ENCODE results near the gene DCXR.
A peak's percentile ranks its signal among the peaks of the same experiment; 100 is the strongest.

DCXR gene

DNA sequence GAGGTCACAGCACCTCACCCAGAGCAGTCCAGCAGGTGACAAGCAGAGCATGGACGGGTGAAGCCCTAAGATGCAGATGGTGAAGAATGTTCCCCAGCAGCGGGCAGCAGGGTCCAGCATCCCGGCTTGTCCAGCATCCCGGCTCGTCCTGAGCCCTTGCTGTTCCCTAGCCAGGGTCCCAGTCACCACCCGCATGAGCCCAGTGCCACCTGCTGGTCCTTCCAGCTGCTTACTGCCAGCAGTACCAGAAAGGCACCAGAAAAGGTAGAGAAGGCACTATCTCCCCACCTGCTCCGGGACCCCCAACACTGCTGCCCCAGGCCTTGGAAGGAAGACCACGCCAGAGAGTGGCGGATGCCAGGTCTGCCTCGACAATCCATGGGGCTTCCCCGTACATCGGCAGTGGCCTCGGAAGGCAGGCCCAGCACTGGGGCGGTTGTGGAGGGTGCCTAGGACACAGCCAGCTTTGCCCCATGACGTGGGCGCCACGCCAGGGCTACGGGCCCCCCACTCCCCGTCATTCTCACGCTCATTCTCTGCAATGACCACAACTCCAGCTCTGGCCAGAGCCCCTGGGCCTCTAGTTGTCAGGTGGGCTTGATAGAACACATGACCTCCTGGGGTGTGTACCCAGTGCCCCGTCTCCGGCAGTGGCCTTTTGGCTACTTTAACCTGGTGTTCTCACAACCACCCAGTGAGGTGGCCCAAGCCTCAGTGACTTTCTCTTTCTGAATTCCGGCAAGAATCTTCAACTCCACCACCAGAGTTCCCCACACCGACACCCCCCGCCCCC lies 16.2 kb downstream of the DCXR start:
- peak; percentile 75 for DNase-seq

DNA sequence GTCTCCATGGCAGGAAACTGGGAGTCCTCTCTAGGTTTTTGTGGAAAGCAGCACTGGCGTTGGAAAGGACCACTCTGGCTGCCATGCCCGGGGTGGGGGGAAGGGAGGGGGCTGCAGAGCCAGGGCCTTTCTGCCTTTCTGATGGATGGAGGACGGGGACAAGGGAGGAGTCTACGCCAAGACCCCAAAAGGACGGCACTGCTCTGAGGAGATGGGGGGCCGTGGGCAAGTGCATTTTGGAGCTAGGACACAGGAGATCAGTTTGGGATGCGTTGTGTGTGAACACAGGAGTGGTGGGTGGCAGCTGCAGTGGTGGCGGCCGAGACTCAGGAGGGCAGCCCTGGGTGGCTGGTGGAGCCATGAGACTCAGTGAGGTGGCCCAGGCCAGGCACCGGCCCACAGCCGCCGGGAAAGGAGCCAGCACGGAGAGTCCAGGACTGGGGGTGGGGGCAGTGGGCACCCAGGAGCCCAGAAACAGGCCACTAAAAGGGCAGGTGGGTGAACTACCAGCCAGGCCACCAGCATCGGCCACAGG lies 16.9 kb downstream of the DCXR start:
- DNase-seq = no peak

DNA sequence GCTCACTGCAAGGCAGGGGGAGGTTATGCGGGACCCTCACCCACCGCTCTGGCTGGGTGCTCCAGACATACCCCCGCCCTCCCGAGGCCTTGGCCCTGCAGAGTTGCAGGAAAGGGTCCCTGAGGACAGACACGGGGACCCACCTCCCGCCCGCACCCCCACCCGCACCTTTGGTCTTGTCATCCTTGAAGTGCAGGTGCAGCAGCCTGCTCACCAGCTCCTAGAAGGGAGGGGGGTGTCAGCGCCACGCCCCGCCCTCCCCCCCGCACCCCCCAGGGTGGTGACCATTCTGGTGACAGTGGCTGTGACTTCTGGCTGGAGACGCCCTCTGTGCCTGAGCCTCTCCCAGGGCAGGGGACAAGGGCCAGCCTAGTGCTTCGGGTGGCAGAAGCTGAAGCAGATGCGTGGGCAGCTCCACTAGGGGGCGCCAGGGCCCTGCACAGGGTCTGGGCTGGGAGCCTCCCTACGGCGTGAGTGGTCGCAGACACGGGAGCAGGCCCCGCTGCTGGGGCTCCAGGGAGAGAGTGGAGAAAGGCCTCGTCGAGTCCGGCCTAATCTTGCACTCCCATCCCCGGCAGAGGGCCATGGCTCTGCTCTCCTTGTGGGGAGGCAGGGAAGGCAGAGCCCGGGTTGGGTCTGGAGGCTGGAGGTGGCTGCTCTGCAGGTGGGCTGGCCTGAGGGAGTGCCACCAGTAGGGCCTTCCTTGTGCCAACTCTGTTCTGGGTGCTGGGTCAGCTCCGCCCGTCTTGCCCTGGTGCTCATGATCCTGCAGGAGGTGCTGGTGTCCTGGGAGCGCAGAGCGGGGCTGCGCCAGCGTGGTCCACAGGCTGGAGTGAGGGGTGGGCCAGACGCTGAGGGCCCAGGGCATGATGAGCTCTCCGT lies 17.6 kb downstream of the DCXR start:
- peak; percentile 78 for DNase-seq

DNA sequence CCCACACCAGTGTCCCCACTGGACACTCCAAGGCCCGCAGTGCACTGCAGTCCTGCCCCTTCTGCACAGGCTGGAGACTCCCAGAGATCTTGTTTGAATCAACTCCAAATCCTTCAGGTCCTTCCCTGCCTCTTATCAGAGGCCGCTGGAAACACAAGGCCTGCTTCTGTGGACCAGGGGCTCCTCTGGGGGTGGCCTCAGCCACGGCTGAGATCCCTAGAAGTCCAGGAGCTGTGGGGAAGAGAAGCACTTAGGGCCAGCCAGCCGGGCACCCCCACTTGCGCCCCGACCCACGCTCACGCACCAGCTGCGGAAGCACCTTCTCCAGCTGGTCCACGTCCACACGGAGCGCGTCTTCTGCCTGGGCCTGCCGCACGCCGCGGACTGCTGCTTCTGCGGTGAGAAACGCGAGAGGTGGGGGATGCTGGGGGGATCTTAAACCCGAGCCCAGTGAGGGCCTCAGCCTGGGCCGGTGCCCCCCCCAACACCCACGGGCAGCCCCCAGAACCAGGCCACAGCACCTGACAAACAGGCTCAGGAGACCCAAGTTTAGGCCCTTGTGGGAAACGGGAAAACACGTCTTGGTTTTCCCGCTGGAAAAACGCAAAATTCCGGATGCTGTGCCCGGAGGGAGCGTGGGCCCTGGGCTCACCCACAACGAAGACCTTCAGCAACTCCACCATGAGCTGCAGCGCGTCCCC lies 18.4 kb downstream of the DCXR start:
- DNase-seq = no peak

DNA sequence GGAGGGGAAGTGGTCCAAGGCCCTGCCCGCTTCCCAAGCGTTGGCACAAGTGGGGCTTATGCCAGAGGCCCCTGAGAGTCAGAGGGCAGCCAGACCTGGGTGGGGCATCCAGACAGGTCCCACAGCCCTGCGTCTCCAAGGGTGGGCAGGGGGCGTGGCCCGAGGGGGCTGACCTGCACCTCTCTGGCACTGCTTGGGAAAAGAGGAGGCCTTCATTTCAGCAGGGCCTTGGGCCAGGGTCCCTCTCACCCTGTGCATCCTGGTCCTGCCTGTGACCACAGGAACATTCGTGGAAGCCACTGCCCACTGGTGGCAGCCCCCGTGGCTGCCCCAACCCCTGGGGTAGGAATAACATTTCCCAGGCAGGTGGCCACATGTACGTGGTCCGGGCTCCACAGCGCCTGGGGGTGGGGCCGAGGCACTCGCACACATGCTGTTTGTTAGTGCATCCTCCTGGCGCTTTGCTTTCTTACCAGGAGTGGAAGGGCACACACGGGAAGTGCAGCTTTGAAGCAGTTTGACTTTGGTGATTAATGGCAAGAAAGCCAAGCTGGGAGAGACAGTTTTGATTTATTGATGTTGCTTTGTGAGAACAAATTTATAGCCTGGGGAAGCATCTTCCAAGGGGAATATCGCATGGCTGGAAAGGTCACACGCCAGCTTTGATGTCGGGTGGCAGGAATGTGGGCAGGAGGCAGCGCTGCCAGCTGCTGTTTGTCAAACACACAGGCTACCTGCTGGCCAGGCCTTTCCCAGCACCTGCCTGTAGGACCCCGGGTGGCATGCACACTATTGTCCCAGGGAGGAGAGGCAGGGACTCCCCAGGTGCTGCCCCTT lies 19.1 kb downstream of the DCXR start:
- no peak for DNase-seq

DNA sequence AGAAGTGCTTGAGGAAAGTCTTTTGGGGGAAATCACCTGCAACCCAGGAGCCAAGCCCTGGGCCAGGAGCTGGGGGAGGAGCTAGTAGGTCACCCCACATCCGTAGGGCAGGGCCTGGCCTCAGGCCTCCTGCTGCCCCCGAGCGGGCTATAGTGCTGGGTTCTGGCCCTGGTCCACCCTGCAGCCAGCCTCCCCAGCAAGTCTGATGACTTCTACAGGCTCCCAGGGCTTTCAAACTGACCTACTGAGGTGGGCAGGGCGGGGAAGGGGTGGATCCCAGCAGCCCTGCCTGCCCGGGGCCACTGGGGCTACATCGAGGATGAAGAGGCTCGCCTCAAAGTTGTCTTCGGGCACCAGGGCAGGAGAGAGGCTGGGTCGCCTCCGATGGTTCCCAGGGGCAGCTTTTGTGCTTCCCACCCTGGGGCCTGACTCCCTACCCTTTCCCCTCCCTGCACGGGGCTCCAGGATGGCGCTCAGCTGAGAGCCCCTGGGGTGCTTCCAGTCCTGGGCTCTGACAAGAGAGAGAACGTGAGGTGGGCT lies 19.8 kb downstream of the DCXR start:
- no peak for DNase-seq

DNA sequence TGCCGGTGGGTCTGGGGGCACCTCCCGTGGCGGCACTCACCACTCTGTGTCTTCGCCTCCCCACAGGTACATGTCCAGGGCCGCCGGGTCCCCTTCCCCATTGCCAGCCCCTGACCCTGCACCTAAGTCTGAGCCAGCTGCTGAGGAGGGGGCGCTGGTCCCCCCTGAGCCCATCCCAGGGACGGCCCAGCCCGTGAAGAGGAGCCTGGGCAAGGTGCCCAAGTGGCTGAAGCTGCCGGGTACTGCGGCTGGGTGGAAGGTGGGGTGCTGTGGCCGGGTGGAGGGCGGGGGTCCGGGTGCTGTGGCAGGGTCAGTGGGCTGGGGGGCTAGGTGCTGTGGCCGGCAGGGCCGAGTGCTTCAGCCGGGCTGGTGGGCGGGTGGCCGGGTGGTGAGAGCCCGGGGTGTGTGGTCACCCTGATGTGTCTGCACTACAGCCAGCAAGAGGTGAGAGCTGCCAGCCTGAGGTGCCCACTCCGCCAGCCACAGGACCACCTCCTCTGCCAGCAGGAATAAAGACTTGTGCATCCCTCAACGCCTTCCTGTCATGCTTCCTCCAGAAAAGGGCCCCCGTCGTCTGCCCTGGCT lies 20.5 kb downstream of the DCXR start:
- no peak for DNase-seq

DNA sequence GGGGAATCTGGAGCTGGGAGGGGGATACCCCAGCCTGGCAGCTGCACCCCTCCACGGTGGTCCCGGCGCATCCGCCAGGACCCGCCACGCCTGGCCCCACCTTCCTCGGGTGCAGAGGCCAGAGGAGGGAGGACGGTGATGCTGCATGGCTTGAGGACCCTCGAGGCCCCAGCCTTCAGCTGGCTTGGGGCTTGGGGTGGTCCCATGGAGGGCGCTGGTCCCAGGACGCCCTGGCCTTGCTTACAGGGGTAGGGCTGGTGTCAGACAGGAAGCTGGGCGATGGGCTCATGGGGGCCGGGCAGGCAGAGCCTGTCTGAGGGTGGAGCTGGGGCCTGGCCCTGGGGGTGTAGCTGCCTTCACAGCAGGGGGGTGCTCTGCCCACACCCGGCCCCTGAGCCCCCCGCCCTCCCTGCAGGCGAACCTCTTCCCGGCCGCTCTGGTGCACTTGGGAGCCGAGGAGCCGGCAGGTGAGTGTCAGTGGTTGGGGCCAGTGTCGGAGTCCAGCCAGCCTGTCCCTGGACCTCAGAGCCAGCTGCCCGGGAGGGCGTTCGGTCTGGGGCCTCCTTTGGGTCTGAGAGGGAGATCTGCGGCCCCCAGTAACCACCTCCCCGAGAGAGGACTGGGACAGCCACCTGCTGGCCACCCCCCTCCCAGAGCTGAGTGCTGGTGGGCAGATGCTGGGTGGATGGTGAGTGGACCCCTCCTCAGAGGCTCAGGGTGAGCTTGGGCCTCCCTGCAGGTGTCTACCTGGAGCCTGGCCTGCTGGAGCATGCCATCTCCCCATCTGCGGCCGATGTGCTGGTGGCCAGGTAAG lies 21.2 kb downstream of the DCXR start:
- no peak for DNase-seq

DNA sequence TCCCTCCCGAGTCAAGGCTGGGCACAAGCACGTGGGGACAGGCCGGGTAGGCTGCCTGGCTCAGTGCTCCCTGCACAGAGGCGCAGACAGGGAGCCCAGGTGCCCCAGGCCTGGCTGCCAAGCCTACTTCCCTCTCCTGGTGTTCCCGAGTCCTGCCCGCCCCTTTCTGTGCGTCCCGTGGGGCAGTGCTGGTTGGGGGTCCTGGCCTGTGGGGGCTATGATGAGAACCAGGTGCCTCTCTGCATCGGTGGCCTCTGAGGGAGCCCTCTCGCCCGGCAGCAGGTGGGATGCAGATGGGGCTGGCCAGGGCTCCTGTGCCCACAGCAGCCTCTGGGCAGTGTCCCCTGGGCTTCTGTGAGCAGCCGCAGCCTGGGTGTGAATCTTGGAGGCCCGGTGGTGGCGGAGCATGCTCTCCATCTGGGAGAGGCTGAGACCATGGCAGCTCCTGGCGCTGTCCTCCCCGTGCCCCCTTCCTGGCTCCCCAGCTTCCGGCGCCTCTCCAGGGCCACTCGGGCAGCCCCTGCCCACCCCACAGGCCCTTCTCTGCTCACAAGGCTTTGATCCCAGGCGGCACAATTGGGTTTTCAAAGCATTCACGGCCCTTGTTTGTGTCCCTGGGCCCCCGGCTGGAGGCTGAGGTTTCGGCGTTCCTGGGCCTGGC lies 22.1 kb downstream of the DCXR start:
- DNase-seq = no peak

DNA sequence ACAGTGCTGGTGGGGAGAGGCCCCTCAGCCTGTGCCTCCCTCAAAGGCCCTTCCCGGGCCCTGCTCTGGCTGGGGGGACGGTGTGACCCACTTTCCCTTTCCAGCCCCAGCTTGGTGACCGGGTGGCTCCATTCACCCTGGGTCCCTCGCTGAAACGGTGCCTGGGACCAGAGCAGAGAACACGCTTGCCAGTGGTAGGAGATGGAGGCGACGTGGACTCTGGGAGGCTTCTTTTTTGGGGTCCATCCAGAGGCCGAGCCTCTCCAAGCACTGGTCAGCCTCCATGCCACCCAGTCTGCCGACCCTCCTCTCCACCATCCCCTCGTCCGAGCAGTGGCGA lies 22.6 kb downstream of the DCXR start:
- no peak for DNase-seq

DNA sequence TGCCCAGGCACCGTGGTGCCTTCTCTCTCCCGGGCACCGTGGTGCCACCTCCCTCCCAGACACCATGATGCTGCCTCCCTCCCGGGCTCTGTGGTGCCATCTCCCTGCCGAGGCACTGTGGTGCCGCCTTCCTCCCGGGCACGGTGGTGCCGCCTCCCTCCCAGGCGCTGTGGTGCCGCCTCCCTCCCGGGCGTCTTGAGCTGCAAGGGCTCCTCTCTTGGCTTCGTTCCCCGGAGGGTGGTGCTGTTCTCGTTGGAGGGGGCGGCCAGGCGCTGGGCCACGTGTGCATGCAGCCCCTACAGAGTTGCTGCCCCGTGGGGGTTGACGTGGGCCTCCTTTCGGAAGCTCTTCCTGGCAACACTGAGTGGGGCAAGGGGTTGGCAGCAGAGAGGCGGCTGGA lies 23.1 kb downstream of the DCXR start:
- DNase-seq = no peak

DNA sequence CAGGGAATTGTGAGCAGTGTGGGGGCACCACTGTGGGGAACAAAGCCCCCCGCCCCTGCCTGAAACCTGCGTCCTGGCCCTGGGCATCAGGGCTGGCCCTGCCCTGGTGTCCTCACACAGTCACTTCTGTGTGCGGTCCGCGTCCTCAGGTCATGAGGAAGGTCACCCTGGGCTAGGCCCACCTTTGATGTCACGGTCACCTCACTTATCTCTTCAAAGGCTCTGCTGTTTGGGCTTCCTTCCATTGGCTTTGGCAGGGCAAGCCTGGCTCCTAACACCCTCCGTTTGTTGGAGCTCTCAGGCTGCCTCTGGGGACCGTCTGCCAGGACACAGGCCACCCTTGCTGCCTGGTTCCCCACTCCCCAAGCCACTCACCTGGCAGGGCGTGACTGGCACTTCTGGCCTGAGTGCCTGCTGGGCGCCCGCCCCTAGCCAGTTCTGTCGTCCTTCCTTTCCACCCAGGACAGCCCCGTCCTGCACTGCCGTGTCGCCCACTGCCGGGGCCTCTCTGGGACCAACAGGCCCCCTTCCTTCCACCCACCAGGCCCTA lies 23.6 kb downstream of the DCXR start:
- no peak for DNase-seq

DNA sequence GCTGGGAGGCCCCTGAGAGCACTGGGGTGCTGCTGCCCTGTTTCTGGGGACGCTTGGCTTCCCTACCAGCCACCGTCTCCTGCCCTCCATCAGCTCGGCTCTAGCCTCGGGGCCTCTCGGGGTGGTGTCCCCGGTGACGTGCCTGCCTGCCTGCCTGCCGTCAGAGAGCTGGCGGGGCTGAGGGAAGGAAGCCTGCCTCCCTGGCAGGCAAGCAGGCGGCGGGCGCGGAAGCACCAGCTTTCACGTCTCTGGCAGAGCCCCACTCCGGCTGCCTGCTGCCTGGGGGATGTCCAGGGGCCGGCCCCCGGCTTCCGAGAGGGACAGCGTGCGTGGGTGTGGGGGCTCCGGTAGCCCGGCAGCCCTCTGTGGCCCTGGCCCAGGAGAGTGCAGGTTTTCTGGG lies 24.2 kb downstream of the DCXR start:
- no peak for DNase-seq

DNA sequence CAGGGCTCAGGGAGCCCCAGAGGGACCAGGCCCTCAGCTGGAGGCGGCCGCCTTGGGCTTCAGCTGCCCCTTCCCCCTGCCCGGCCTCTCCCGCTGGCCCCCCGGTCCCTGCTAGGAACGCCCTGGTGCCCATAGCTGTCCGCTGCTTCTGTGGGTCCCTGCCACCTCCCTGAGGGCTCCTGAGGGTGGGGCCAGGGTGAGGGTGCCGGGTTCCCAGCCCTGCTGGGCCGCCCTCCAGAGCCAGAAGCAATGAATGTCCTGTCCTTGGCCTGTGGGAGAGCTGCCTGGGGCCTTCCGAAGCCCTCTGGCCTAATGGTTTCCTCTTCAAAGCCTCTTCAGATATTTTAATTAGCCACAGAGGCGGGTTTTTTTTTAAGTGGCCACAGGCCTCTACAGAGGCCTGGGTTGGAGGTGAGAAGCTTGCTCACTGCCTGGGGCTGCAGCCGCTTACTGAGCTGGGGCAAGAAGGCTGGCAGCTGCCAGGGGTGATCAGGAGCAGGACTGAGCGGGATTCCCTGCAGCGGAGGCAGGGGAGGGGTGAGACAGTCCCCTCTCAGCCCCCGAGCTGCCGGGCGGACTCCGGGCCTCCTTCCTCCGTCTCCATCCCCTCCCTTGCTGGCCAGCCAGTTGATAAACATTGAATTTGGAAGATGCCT lies 24.7 kb downstream of the DCXR start:
- no peak for DNase-seq

DNA sequence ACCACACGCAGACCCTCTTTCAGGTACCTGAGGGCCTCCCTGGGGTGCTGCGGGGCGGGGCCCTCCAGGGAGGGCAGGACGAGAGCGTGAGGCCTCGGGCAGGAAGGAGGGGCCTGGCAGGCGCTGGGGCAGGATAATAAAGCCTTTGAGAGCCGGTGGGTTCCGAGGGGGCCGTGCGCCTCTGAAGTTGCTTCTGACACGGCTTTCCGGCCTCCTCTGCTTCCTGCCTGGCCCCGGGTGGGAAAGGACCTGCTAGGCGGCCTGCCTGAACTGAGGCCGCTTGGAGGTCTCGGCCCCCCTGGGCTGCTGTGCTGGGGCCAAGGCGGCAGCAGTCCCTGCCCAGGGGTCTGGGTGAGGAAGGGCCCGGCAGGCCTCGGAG lies 25.2 kb downstream of the DCXR start:
- DNase-seq = no peak

DNA sequence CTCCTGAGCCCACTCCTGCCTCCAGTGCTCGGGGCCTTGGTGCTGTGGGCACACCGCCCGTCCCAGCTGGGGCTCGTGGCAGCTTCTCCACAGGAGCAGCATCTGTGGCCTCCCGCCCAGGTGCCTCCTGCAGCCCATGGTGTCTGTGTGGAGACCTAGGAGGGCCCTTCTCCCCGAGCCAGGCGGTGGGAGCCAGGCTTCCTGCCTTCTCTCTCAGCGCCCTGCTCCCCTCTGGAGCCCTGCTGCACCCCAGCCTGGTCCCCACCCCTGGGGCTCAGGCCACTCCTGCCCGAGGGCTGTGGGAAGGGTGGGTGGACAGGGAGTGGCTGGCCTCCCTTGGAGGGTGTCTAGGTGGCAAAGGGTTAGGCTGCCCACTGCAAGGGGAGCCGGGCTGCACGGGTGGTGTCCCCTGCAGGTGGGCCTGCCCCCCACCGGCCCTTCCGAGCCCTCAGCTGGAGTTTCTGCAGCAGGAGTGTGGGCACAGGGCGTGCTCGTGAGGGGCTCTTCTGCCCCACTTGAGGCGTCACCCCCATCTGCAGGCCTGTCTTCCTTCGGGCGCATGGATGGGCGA lies 25.8 kb downstream of the DCXR start:
- DNase-seq = no peak

DNA sequence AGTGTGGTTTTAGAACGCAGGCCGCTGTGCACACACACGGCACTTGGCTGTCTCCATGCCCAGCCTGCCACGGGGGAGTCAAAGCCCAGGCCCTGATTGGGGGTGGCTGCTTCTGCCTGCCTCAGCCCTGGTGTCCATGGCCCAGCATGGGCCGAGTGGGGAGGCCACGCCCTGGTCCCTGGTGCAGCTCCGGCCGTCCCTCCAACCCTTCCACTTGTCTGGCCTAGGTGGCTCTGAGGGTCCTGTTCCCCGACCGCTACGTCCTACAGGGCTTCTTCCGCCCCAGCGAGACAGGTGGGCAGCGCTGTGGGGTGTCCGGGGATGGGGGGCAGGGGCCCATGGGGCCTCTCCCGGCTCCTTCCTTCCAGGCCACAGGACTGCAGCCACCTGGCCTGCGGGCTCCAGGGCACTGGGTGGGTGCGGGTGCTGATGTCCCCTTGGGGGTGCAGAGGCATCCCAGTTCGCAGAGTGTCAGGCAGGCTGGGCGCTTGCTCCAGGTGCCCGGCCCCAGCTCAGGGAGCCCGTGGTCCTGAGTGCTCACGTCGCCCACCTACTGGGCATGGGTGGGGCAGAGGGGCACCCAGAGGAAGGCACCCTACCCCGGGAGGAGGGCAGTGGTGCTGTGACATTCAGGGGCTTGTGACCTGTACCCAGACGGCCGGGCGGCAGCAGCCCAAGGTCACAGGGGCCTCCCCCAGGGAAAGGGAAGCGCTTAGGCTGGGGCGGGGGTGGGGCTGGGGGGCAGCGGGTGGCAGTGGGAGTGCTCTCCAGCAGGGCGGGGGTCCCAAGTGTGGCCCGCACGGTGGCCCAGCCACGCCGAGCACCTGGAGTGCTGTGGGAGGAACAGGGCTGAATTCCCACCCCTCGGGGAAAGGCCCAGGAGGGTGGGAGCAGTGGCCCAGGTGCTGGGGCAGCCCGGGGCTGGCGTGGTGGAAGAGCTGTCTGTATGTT lies 26.6 kb downstream of the DCXR start:
- no peak for DNase-seq

DNA sequence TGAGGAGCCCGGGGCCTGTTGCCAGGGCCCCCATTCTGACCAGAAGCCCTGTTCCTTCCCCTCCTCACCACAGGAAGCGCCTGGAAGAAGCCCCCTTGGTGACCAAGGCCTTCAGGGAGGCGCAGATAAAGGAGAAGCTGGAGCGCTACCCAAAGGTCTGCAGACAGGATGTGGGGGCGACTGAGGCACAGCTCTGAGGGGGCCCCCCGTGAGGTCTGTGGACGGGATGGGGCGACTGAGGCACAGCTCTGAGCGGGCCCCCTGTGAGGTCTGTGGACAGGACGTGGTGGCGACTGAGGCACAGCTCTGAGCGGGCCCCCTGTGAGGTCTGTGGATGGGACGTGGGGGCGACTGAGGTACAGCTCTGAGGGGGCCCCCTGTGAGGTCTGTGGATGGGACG lies 28.1 kb downstream of the DCXR start:
- no peak for DNase-seq

Data from OCI-M1 (cell line).